Measurements from ENCODE around the gene AFF1. TPM values are rescaled to one million over a fixed set of nuclear protein-coding genes. Genes with fewer than 3 reads are reported as not detected.
A peak's percentile ranks its signal among the peaks of the same experiment; 100 is the strongest.
"Not testable (repeated sequence)": the region's sequence is repeated elsewhere in the genome, so short reads cannot be mapped to it uniquely, and the experiment has no call there.

The AFF1 gene
- total RNA-seq, 1 experiment from 2014 or later: 93.4 TPM

DNA sequence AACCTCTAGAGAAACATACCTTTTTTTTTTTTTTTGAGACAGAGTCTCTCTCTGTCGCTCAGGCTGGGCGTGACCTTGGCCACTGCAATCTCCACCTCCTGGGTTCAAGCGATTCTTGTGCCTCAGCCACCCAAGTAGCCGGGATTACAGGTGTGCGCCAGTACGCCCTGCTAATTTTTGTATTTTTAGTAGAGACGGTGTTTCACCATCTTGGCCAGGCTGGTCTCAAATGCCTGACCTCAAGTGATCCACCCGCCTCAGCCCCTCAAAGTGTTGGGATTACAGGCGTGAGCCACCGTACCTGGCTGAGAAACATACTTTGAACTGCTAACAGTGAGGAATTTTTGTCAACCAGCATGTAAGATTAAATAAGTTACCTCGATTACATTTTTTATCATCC is 150.9 kb downstream of the AFF1 start:
- H3K27ac Mint-ChIP-seq: peak overlapping the region; percentile 65; the same call in 1 of the 2 replicates
- H3K9me3 Mint-ChIP-seq; DNase-seq (ENCODE audit: low spot score); POLR2A ChIA-PET; ATAC-seq; CTCF ChIA-PET; H3K4me3 Mint-ChIP-seq; H3K27me3 Mint-ChIP-seq (ENCODE audit: low read depth): not testable (repeated sequence)
- peaks cover 37% of the 10 kb centered on the region for H3K4me1 Mint-ChIP-seq
- H3K36me3 Mint-ChIP-seq: peaks cover 21% of the 10 kb centered on the region

DNA sequence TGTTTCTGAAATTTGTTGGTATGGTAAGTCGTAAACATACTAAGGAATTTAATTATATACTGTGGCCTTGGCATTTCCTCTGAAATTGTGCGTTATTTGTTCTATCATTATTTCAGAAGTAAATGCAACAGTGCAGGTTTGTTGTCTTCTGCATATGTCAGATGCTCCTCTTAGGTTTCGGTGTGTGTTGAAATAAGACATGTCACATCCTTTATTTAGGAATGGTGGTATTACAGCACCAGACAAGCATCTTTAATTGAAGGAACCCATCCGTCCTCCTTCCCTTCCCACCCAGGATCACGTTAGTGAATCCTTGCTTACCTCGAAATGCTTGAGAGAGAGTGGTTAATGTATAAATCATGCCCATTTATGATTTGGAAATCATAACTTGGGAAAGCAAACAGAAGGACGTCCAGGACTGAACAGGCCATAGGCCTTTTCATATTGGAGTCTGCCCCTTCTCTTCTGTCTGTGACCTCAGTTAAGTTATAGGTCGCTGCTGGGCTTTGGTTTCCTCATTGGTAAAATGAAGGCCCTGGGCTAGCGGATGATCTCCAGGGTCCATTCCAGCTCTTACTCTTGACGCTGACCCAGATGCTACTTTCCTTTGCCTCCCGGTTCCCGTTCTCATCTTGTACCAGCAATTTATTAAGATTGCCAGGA is 151.5 kb downstream of the AFF1 start:
- Mint-ChIP-seq H3K27me3 (ENCODE audit: low read depth) (no peaks in the 10 kb centered on the region), H3K36me3 (peaks cover 21% of the 10 kb centered on the region), H3K4me3 (no peak overlapping the region), H3K27ac (peak overlapping the region; percentile 65; the same call in 1 of the 2 replicates), H3K4me1 (peaks cover 37% of the 10 kb centered on the region), H3K9me3 (no peaks in the 10 kb centered on the region)
- ATAC-seq (no peak), DNase-seq (ENCODE audit: low spot score) (no peak)
- CTCF ChIA-PET: no interaction called here
- POLR2A ChIA-PET: no interaction called here
- TF ChIP-seq ZNF416 (CRISPR knock-in tag; IDR thresholded peaks at IDR 0.05): no peak
- TF ChIP-seq, protein P1, sequence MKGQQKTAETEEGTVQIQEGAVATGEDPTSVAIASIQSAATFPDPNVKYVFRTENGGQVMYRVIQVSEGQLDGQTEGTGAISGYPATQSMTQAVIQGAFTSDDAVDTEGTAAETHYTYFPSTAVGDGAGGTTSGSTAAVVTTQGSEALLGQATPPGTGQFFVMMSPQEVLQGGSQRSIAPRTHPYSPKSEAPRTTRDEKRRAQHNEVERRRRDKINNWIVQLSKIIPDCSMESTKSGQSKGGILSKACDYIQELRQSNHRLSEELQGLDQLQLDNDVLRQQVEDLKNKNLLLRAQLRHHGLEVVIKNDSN (CRISPR knock-in tag; IDR thresholded peaks at IDR 0.05): no peak
- TF ChIP-seq GTF2I (CRISPR knock-in tag; conservative IDR thresholded peaks at IDR 0.05): no peak
- TF ChIP-seq RORB (CRISPR knock-in tag; IDR thresholded peaks at IDR 0.05): no peak
- no peak for TF ChIP-seq GRHL2 (CRISPR knock-in tag; IDR thresholded peaks at IDR 0.05; ENCODE audit: insufficient replicate concordance, severe bottlenecking)

DNA sequence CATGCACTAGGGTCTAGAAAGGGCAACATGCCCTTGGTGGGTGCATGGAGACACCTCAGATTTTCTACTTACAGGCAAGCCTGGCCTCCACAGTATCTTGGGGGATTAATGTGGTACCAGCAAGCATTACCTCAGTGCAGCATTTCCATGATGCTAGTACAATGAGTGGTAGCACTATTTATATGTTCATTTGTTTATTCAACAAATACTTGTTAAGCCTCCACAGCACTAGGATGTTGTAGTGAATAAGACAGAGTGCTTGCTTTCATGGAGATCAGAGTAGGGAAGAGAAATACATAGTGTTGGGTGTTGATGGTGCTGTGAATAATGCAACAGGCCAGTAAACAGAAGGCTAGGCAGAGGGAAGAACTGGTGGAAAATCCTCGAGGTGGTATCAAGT is 152.2 kb downstream of the AFF1 start:
- Mint-ChIP-seq H3K4me1 (peaks cover 31% of the 10 kb centered on the region), H3K27me3 (ENCODE audit: low read depth) (no peaks in the 10 kb centered on the region), H3K36me3 (peaks cover 23% of the 10 kb centered on the region), H3K4me3 (no peak overlapping the region), H3K27ac (peak overlapping the region; percentile 29), H3K9me3 (no peaks in the 10 kb centered on the region)
- DNase-seq (ENCODE audit: low spot score) (no peak), ATAC-seq (no peak)
- ChIA-PET POLR2A (interaction anchor here (1.2 kb wide), 1 partner anchor 151 kb away, joined by 3 read pairs; no protein-coding TSS in a partner anchor), CTCF (interaction anchor here (1.9 kb wide), 1 partner anchor 165 kb away, joined by 12 read pairs; no protein-coding TSS in a partner anchor)
- no peak for TF ChIP-seq KAT7 (CRISPR knock-in tag; IDR thresholded peaks at IDR 0.05; ENCODE audit: borderline replicate concordance)
- TF ChIP-seq NFE2L1 (CRISPR knock-in tag; IDR thresholded peaks at IDR 0.05): no peak
- TF ChIP-seq ZNF232 (CRISPR knock-in tag; IDR thresholded peaks at IDR 0.05): no peak
- TF ChIP-seq CREM (CRISPR knock-in tag; IDR thresholded peaks at IDR 0.05): no peak
- TF ChIP-seq GRHL2 (CRISPR knock-in tag; IDR thresholded peaks at IDR 0.05; ENCODE audit: insufficient replicate concordance, severe bottlenecking): no peak
- no peak for TF ChIP-seq TP53 (CRISPR knock-in tag; IDR thresholded peaks at IDR 0.05)
- no peak for TF ChIP-seq CBFB (CRISPR knock-in tag; IDR thresholded peaks at IDR 0.05; ENCODE audit: low read depth)

DNA sequence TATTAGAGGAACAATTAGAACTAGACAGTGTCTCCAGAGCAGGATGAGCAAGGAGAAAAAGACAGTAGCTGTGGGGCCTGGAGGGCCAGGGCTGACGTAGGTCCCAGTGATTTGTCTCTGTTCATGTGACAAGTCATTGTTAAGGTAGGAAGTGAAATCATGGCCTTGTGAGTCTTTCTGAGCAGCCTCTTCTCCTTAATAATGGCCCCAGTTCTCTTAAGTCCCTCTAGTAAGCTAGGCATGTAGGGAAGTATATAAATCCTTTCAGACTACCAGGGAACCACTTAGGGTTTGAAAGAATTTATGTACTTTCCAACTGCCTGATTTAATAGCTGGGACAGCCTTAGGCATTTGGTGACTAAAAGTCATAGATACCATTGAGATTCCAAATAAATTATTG is 152.6 kb downstream of the AFF1 start:
- H3K4me3 Mint-ChIP-seq: no peak overlapping the region
- TF ChIP-seq ZNF317 (CRISPR knock-in tag; IDR thresholded peaks at IDR 0.05; ENCODE audit: borderline replicate concordance, low read depth) (no peak), ETV6 (CRISPR knock-in tag; IDR thresholded peaks at IDR 0.05) (no peak), MYBL2 (CRISPR knock-in tag; IDR thresholded peaks at IDR 0.05) (no peak), SMAD4 (CRISPR knock-in tag; IDR thresholded peaks at IDR 0.05) (no peak), SMAD3 (CRISPR knock-in tag; IDR thresholded peaks at IDR 0.05; ENCODE audit: borderline replicate concordance) (no peak)
- TF ChIP-seq, protein P2, sequence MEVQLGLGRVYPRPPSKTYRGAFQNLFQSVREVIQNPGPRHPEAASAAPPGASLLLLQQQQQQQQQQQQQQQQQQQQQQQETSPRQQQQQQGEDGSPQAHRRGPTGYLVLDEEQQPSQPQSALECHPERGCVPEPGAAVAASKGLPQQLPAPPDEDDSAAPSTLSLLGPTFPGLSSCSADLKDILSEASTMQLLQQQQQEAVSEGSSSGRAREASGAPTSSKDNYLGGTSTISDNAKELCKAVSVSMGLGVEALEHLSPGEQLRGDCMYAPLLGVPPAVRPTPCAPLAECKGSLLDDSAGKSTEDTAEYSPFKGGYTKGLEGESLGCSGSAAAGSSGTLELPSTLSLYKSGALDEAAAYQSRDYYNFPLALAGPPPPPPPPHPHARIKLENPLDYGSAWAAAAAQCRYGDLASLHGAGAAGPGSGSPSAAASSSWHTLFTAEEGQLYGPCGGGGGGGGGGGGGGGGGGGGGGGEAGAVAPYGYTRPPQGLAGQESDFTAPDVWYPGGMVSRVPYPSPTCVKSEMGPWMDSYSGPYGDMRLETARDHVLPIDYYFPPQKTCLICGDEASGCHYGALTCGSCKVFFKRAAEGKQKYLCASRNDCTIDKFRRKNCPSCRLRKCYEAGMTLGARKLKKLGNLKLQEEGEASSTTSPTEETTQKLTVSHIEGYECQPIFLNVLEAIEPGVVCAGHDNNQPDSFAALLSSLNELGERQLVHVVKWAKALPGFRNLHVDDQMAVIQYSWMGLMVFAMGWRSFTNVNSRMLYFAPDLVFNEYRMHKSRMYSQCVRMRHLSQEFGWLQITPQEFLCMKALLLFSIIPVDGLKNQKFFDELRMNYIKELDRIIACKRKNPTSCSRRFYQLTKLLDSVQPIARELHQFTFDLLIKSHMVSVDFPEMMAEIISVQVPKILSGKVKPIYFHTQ (CRISPR knock-in tag; IDR thresholded peaks at IDR 0.05): no peak
- TF ChIP-seq, protein P3, sequence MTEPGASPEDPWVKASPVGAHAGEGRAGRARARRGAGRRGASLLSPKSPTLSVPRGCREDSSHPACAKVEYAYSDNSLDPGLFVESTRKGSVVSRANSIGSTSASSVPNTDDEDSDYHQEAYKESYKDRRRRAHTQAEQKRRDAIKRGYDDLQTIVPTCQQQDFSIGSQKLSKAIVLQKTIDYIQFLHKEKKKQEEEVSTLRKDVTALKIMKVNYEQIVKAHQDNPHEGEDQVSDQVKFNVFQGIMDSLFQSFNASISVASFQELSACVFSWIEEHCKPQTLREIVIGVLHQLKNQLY (CRISPR knock-in tag; IDR thresholded peaks at IDR 0.05): no peak
- TF ChIP-seq, protein P4, sequence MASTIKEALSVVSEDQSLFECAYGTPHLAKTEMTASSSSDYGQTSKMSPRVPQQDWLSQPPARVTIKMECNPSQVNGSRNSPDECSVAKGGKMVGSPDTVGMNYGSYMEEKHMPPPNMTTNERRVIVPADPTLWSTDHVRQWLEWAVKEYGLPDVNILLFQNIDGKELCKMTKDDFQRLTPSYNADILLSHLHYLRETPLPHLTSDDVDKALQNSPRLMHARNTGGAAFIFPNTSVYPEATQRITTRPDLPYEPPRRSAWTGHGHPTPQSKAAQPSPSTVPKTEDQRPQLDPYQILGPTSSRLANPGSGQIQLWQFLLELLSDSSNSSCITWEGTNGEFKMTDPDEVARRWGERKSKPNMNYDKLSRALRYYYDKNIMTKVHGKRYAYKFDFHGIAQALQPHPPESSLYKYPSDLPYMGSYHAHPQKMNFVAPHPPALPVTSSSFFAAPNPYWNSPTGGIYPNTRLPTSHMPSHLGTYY (CRISPR knock-in tag; IDR thresholded peaks at IDR 0.05): no peak
- TF ChIP-seq, protein P5, sequence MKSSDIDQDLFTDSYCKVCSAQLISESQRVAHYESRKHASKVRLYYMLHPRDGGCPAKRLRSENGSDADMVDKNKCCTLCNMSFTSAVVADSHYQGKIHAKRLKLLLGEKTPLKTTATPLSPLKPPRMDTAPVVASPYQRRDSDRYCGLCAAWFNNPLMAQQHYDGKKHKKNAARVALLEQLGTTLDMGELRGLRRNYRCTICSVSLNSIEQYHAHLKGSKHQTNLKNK (CRISPR knock-in tag; IDR thresholded peaks at IDR 0.05): no peak
- TF ChIP-seq, protein P6, sequence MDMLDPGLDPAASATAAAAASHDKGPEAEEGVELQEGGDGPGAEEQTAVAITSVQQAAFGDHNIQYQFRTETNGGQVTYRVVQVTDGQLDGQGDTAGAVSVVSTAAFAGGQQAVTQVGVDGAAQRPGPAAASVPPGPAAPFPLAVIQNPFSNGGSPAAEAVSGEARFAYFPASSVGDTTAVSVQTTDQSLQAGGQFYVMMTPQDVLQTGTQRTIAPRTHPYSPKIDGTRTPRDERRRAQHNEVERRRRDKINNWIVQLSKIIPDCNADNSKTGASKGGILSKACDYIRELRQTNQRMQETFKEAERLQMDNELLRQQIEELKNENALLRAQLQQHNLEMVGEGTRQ (CRISPR knock-in tag; IDR thresholded peaks at IDR 0.05): no peak

More for the DNA sequence above, 152.6 kb downstream of the AFF1 start:
- CTCF ChIA-PET: interaction anchor here (1.1 to 1.9 kb wide), 2 partner anchors 153 to 165 kb away, joined by 3 to 12 read pairs; partner anchors contain the start of gene AFF1
- DNase-seq (ENCODE audit: low spot score): no peak
- Mint-ChIP-seq H3K27me3 (ENCODE audit: low read depth) (no peaks in the 10 kb centered on the region), H3K9me3 (no peaks in the 10 kb centered on the region), H3K36me3 (peaks cover 23% of the 10 kb centered on the region), H3K4me1 (peaks cover 31% of the 10 kb centered on the region), H3K27ac (peak overlapping the region; percentile 29)
- POLR2A ChIA-PET: interaction anchor here (1.2 kb wide), 1 partner anchor 152 kb away, joined by 3 read pairs; no protein-coding TSS in a partner anchor
- ATAC-seq: 0 out of 2 replicates have a peak, but pooled peaks have one; percentile 16

All from WTC11 (cell line).